ENCODE data around the gene ZNF385B.
"Not testable (repeated sequence)": the region's sequence is repeated elsewhere in the genome, so short reads cannot be mapped to it uniquely, and the experiment has no call there.

DNA sequence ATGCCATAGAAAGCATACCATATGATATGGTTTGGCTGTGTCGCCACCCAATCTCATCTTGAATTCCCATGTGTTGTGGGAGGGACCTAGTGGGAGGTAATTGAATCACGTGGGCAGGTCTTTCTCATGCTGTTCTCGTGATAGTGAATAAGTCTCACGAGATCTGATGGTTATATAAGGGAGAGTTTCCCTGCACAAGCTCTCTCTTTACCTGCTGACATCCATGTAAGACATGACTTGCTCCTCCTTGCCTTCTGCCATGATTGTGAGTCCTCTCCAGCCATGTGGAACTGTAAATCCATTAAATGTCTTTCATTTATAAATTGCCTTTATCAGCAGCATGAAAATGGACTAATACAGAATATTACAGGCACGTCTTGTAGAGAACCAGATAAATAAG is 403.3 kb downstream of the ZNF385B start:
- TF ChIP-seq, protein P1, sequence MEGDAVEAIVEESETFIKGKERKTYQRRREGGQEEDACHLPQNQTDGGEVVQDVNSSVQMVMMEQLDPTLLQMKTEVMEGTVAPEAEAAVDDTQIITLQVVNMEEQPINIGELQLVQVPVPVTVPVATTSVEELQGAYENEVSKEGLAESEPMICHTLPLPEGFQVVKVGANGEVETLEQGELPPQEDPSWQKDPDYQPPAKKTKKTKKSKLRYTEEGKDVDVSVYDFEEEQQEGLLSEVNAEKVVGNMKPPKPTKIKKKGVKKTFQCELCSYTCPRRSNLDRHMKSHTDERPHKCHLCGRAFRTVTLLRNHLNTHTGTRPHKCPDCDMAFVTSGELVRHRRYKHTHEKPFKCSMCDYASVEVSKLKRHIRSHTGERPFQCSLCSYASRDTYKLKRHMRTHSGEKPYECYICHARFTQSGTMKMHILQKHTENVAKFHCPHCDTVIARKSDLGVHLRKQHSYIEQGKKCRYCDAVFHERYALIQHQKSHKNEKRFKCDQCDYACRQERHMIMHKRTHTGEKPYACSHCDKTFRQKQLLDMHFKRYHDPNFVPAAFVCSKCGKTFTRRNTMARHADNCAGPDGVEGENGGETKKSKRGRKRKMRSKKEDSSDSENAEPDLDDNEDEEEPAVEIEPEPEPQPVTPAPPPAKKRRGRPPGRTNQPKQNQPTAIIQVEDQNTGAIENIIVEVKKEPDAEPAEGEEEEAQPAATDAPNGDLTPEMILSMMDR (IDR thresholded peaks at IDR 0.05; ENCODE audit: low read length): not testable (repeated sequence)
- not testable (repeated sequence) for TF ChIP-seq EZH2 (IDR thresholded peaks at IDR 0.05; ENCODE audit: borderline replicate concordance, low read length)

All from OCI-LY1 (cell line).